Measurements from ENCODE around the gene C4A.
"Not testable (repeated sequence)": the region's sequence is repeated elsewhere in the genome, so short reads cannot be mapped to it uniquely, and the experiment has no call there.

- not testable (repeated sequence) for TF ChIP-seq EP300 (IDR thresholded peaks at IDR 0.05; ENCODE audit: borderline replicate concordance in 1 of 2, control insufficient read depth in 1 of 2, low read depth in 2 of 2, low read length in 2 of 2); BCLAF1 (IDR thresholded peaks at IDR 0.05); SKIL (IDR thresholded peaks at IDR 0.05; ENCODE audit: low read depth, poor library complexity, severe bottlenecking); ZBTB33 (IDR thresholded peaks at IDR 0.05); ZNF274 (IDR thresholded peaks at IDR 0.05; ENCODE audit: insufficient read depth, insufficient read length); CTCF (IDR thresholded peaks at IDR 0.05 in 2 of 3, conservative IDR thresholded peaks at IDR 0.05 in 1 of 3; ENCODE audit: control insufficient read depth in 2 of 3, extremely low read depth in 1 of 3, insufficient read depth in 1 of 3, low read depth in 3 of 3, low read length in 3 of 3); RAD21 (IDR thresholded peaks at IDR 0.05; ENCODE audit: insufficient read depth, low read depth, low read length); POLR2AphosphoS5 (IDR thresholded peaks at IDR 0.05; ENCODE audit: low read length); MAX (IDR thresholded peaks at IDR 0.05; ENCODE audit: low read depth, low read length); HDAC2 (IDR thresholded peaks at IDR 0.05); IRF5 (IDR thresholded peaks at IDR 0.05; ENCODE audit: borderline replicate concordance); TCF3 (IDR thresholded peaks at IDR 0.05; ENCODE audit: borderline replicate concordance, insufficient read depth, low read depth, low read length); ATF2 (IDR thresholded peaks at IDR 0.05; ENCODE audit: low read length)
These were observed 59.5 kb downstream of the C4A start for GRCh38 chr6:32041385-32041784.

All from GM12878 (cell line).